ENCODE measurements around the gene ENPP5. TPM values are rescaled to one million over a fixed set of nuclear protein-coding genes. Genes with fewer than 3 reads are reported as not detected.
"Not testable (repeated sequence)": the region's sequence is repeated elsewhere in the genome, so short reads cannot be mapped to it uniquely, and the experiment has no call there.

Gene ENPP5
- total RNA-seq, 1 experiment from 2014 or later = 3.0 TPM

DNA sequence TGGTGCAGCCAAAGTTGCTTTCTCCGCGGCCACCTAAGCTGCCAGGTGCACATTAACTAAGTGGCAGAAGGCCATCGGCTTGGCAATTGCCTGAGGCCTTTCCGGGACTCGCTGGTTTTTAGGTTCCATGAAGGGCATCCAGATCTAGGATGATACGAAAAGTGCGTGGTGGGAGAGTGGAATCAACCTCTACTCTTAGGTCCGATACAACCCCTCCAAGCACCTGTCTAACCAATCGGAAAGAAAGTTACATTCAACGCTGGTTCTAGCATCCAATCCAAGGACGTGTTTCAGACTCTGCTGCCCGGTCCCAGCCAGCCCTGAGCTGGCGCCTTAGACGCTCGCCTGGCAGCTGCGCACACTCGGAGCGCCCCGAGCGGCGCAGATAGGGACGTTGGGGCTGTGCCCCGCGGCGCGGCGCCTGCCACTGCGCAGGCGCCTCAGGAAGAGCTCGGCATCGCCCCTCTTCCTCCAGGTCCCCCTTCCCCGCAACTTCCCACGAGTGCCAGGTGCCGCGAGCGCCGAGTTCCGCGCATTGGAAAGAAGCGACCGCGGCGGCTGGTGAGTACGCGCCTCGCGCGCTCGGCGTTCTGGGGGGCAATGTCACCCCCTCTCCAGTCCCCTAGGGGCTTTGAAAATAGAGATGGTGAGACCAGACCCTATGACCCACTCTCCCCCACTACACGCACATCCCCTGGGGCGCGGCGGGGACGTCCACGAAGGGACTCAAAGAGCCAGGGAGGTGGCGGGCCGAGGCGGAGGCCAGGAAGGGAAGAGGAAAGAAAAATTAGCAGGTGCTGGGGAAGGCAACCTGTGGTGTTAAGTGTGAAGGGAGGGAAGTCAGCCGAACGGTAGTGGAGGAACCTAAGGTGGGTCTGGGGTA, 40.9 kb downstream of the ENPP5 start, which contains the start of gene ENPP4:
Gene ENPP4, plus strand, starts transcription at position 361 of the 883 bp plus-strand sequence. CDS start 9,595 bp downstream, outside the sequence.
- peak; percentile 75 for DNase-seq (ENCODE audit: low read depth, low spot score)
- in situ Hi-C loops (cut with HindIII; ENCODE audit: low pct_unique_long_range_greater_than_20kb, low sequenced_read_pairs) = no loop called here

DNA sequence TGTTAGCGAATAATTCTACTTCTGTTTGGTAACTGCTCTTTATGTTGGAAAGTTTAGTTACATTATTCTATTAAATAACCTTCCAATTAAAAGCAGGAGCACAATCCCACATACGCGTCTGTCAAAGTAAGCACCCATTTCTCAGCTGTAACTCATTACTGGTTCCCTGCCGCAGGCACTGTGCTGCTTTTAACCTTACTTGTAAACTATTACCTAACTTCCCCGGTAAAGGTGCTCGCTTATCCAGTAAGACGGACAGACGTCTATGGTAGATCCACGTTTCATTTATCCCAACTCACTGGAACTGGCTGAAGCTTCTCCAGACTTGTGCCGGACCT, 41.5 kb downstream of the ENPP5 start:
- in situ Hi-C loops (cut with HindIII; ENCODE audit: low pct_unique_long_range_greater_than_20kb, low sequenced_read_pairs) = no loop called here
- DNase-seq (ENCODE audit: low read depth, low spot score) = no peak

DNA sequence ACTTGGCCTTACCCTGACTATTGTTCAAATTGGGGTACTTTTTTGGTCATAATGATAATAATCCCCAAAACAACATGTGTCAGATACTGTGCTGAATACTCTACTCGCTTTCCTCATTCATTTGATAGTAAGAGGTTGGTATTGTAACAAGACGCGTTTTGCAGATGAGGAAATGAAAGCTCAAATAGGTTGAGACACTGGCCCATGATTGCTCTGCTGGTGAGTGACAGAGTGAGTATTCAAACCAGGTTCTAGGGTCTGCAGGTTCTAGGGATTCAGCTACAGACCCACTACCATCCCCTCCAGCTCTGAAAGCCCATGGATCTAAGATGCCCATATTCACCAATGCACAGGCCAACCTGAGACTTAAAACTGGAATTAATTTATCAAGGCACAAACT, 42.3 kb downstream of the ENPP5 start:
- in situ Hi-C loops (cut with HindIII; ENCODE audit: low pct_unique_long_range_greater_than_20kb, low sequenced_read_pairs) = no loop called here
- DNase-seq (ENCODE audit: low read depth, low spot score) = no peak

DNA sequence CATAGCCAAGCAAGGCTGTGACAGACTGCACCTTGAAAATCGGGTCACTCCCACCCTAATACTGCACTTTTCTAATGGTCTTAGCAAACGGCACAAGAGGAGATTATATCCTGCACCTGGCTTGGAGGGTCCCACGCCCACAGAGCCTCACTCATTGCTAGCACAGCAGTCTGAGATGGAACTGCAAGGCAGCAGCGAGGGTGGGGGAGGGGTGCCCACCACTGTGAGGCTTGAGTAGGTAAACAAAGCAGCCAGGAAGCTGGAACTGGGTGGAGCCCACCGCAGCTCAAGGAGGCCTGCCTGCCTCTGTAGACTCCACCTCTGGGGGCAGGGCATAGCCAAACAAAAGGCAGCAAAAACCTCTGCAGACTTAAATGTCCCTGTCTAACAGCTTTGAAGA, 51.1 kb downstream of the ENPP5 start:
- in situ Hi-C loops (cut with HindIII; ENCODE audit: low pct_unique_long_range_greater_than_20kb, low sequenced_read_pairs) = not testable (repeated sequence)

DNA sequence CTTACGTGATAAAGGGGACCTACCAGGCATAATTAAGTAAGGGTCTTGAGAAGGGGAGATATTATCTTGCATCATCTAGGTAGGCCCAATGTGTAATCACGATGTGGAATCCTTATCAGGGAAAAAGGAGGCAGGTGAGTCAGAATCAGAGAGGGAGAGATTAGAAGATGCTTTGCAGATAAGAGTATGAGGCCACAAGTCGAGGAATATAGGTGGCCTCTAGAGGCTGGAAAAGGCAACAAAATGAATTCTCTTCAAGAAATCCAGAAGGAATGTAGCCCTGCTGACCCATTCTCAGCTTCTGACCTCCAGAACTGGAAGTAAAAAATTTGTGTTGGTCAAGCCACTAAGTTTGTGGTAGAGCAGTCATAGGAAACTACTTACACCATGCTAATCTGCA, 51.9 kb downstream of the ENPP5 start:
- DNase-seq (ENCODE audit: low read depth, low spot score) = no peak
- in situ Hi-C loops (cut with HindIII; ENCODE audit: low pct_unique_long_range_greater_than_20kb, low sequenced_read_pairs) = no loop called here

More for the DNA sequence above, 51.1 kb downstream of the ENPP5 start:
- not testable (repeated sequence) for DNase-seq (ENCODE audit: low read depth, low spot score)

DNA sequence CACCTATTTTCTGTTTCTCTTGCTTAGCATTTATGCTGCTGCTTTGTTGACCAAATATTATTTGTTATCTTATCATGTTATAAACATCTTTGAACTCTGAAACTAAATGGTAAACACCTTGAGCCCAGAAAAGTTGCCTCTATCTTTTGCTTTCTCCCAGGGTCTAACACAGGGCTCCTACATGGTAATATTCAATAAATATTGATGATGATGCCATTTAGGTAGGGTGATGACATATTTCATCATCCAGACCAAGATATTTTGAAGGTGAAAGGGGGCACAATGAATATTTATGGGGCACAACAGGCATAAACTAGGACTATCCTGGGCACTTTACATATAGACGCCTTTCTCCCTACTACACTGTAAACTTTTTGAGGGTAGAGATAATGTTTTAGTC, 52.6 kb downstream of the ENPP5 start:
- no peak for DNase-seq (ENCODE audit: low read depth, low spot score)
- in situ Hi-C loops (cut with HindIII; ENCODE audit: low pct_unique_long_range_greater_than_20kb, low sequenced_read_pairs) = no loop called here

DNA sequence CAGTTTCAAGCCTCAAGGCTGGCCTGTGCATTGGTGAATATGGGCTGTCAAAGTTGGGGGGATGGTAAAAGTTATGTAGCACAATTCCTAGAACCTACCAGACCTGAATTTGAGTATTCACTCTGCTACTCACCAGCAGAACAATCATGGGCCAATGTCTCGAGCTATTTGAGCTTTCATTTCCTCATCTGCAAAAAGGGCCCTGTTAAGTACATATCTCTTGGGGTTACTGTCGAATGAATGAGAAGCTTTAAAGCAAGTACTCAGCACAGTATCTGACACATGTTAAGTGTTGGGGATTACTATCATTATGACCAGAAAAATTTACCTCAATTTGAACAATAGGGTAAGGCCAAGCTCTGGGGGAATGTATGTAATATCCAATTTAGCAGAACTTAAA, 54.5 kb downstream of the ENPP5 start:
- DNase-seq (ENCODE audit: low read depth, low spot score) = no peak
- in situ Hi-C loops (cut with HindIII; ENCODE audit: low pct_unique_long_range_greater_than_20kb, low sequenced_read_pairs) = no loop called here

DNA sequence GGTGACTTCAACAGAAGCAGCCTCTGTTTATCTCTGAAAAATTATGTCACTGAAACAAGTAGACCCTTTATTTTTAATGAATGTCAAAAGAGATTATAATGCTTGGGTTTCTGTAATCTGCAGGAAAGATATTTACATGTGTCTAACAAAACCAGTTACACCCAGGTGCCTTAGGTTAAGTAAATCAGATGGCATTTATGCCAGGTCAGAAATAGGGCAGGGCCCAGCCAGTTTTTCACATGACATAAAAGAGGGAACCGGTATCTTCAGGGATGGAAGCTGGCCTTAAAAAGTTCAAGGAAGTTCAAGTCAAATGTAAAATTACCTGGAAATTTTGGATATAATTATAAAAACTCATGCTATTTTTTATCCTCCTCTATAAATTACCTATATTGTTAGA, 55.1 kb downstream of the ENPP5 start:
- in situ Hi-C loops (cut with HindIII; ENCODE audit: low pct_unique_long_range_greater_than_20kb, low sequenced_read_pairs) = no loop called here
- DNase-seq (ENCODE audit: low read depth, low spot score) = no peak

DNA sequence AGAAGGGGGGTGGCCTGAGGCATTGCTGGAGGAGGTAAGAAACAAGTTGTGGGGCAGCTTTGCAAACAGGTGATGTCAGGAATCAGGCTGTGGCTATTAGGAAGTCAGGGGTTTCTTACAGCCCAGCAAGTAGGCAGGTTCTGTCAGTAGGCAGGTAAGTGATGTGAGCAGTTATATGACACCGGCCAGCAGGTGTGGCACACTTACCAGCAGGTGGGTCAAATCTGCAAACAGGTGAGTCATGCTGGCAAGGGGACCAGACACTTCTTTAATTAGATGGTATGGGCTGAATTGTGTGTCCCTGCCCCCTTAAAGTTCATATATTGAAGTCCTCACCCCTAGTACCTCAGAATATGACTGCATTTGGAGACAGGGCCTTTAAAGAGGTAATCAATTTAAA, 57.4 kb downstream of the ENPP5 start:
- in situ Hi-C loops (cut with HindIII; ENCODE audit: low pct_unique_long_range_greater_than_20kb, low sequenced_read_pairs) = no loop called here
- no peak for DNase-seq (ENCODE audit: low read depth, low spot score)

Other genes with a start within 250 kb of the ENPP5 start
- gene CLIC5, start 155.1 kb downstream of the ENPP5 start, total RNA-seq (2014; rRNA removed; shearing (Covaris generic)) = not detected in 2 replicates
- 1.4 and 2.1 TPM in 2 replicates for gene ENPP4, start 41.0 kb downstream of the ENPP5 start, total RNA-seq (2014; rRNA removed; shearing (Covaris generic))

All from SK-MEL-5 (cell line).